ENCODE results near the gene PABPC1L.

Gene PABPC1L

GRCh38 chr20:44961870-44962267 is 52.0 kb downstream of the PABPC1L start:
- H3K36me3 ChIP-seq (ENCODE audit: control insufficient read depth in 5 of 5, insufficient read depth in 5 of 5, low read length in 5 of 5): no peaks in the 10 kb centered on the region
- no peak overlapping the region for H3K27ac ChIP-seq (ENCODE audit: low read depth, low read length)
- no peaks in the 10 kb centered on the region for H3K9me3 ChIP-seq (ENCODE audit: control insufficient read depth in 5 of 5, low read length in 5 of 5)
- no peak overlapping the region for H3K4me3 ChIP-seq (ENCODE audit: low read depth in 1 of 5, low read length in 5 of 5)
- H3K27me3 ChIP-seq (ENCODE audit: control insufficient read depth in 5 of 5, insufficient read depth in 4 of 5, low read length in 5 of 5): no peaks in the 10 kb centered on the region
- H3K4me1 ChIP-seq (ENCODE audit: control insufficient read depth in 5 of 5, insufficient read depth in 5 of 5, low read length in 5 of 5): peaks cover 2 to 35% (median 28%) of the 10 kb centered on the region in 5 donors
- no peak overlapping the region for H3K9ac ChIP-seq (ENCODE audit: low read length in 5 of 5)

DNA sequence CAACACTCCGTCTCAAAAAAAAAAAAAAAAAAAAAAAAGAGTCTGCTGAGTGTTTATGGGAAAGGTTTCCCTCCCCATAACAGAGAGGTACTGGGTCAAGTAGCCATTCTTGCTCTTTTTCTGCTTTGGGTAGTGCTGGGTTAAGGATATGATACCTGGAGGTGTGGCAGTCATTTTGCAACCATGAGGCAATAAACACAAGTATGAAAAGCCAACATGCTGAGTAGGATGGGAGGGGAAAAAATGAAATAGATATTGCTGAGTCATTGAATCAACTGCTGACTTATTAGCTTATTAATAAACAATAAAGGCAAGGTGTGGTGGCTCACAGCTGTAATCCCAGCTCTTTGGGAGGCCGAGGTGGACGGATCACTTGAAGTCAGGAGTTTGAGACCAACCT is 52.6 kb downstream of the PABPC1L start:
- peaks cover 4 to 41% (median 34%) of the 10 kb centered on the region in 5 donors for H3K4me1 ChIP-seq (ENCODE audit: control insufficient read depth in 5 of 5, insufficient read depth in 5 of 5, low read length in 5 of 5)
- no peaks in the 10 kb centered on the region for H3K36me3 ChIP-seq (ENCODE audit: control insufficient read depth in 5 of 5, insufficient read depth in 5 of 5, low read length in 5 of 5)
- H3K27ac ChIP-seq (ENCODE audit: low read depth, low read length): no peak overlapping the region
- H3K4me3 ChIP-seq (ENCODE audit: low read depth in 1 of 5, low read length in 5 of 5): no peak overlapping the region
- no peaks in the 10 kb centered on the region for H3K9me3 ChIP-seq (ENCODE audit: control insufficient read depth in 5 of 5, low read length in 5 of 5)
- no peak overlapping the region for H3K9ac ChIP-seq (ENCODE audit: low read length in 5 of 5)
- no peaks in the 10 kb centered on the region for H3K27me3 ChIP-seq (ENCODE audit: control insufficient read depth in 5 of 5, insufficient read depth in 4 of 5, low read length in 5 of 5)

DNA sequence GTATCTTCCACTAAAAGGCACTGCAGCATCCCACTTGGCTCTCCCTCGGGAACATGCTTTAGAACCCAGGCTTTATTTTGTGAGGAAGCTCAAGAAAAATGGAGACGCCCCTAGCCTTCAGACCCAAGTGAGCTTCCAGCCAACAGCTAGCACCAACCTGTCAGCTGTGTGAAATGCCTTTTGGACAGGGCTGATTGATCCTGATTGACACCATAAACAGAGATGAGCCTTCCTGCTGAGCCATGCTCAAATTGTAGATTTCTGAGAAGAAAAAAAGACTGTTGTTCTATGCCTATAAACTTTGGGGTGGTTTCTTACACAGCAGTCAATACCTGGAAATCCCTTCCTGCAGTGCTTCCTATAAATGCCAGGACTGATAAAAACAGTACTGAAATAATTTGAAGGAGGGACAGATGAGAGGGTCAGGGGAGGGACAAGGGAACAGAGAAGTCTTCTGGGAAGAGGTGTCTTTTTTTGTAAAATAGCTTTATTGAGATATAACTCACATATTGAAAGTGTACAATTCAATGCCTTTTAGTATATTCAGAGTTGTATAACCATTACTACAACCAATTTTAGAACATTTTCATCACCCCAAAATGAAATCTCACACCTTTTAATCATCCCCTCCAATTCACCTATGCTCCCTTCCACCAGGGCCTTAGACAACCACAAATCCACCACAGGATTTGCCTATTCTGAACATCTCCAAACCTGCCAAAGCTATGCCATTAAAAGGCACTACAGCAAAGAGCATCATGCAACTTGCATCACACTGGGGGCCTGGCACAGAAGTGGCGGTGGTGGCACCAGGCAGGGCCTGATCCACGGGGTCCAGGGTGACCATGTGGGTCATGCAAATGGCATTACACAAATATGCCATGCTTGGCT is 53.7 kb downstream of the PABPC1L start:
- Histone ChIP-seq H3K36me3 (ENCODE audit: control insufficient read depth in 5 of 5, insufficient read depth in 5 of 5, low read length in 5 of 5) (no peaks in the 10 kb centered on the region), H3K27ac (ENCODE audit: low read depth, low read length) (no peak overlapping the region), H3K27me3 (ENCODE audit: control insufficient read depth in 5 of 5, insufficient read depth in 4 of 5, low read length in 5 of 5) (no peaks in the 10 kb centered on the region), H3K9me3 (ENCODE audit: control insufficient read depth in 5 of 5, low read length in 5 of 5) (no peaks in the 10 kb centered on the region), H3K4me1 (ENCODE audit: control insufficient read depth in 5 of 5, insufficient read depth in 5 of 5, low read length in 5 of 5) (peaks cover 5 to 44% (median 41%) of the 10 kb centered on the region in 5 donors), H3K9ac (ENCODE audit: low read length in 5 of 5) (no peak overlapping the region), H3K4me3 (ENCODE audit: low read depth in 1 of 5, low read length in 5 of 5) (no peak overlapping the region)

GRCh38 chr20:44965651-44966029 is 55.8 kb downstream of the PABPC1L start:
- H3K9ac ChIP-seq (ENCODE audit: low read length in 5 of 5): peak overlapping the region in 4 of 5 donors; percentile 76 to 95 (median 85)
- H3K4me3 ChIP-seq (ENCODE audit: low read depth in 1 of 5, low read length in 5 of 5): peak overlapping the region; percentile 79 to 97 (median 93)
- no peaks in the 10 kb centered on the region for H3K27me3 ChIP-seq (ENCODE audit: control insufficient read depth in 5 of 5, insufficient read depth in 4 of 5, low read length in 5 of 5)
- no peaks in the 10 kb centered on the region for H3K9me3 ChIP-seq (ENCODE audit: control insufficient read depth in 5 of 5, low read length in 5 of 5)
- H3K4me1 ChIP-seq (ENCODE audit: control insufficient read depth in 5 of 5, insufficient read depth in 5 of 5, low read length in 5 of 5): peaks cover 3 to 28% (median 25%) of the 10 kb centered on the region in 5 donors
- H3K36me3 ChIP-seq (ENCODE audit: control insufficient read depth in 5 of 5, insufficient read depth in 5 of 5, low read length in 5 of 5): no peaks in the 10 kb centered on the region
- peak overlapping the region; percentile 66 for H3K27ac ChIP-seq (ENCODE audit: low read depth, low read length)

DNA sequence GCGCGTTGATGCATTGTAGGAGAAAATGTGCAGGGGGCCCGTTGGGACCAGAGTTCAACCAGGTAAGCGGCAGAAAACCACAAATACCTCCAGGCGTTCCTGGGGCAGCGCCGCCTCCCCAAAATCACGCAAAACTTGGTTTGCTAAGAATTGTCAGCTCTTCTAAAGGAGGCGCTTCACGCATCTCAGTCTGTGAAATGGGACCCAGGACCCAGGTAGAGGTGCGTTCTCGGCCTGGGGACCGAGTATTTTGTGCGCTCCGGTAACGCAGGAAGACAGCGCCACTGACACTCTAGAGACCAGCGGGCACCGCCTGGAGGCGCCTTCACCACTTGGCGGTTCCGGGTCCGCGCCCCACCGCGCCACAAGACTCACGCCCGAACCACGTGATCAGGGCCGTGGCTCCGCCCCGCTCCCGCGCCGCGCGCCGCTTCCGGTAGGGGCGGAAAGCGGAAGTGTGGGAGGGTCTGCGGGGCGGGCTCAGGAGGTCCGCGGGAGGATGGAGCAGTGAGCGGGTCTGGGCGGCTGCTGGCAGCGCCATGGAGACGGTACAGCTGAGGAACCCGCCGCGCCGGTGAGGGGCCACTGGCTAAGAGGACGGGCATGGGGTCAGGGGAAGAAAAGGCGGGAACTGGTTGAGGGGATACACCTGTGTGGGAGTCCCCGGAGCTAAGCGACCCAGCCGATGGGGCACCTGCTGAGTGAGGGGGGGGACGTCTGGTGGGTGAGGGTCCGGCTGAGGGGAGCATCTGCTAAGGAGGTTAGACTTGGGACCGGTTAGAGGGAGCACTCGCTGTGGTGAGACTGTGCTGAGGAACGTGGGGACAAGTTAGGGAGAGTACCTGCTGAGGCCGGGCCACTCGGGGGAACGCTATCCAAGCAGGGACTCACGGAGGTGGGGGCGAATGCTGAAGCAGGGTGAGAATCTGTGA is 56.4 kb downstream of the PABPC1L start, which contains the start of gene STK4:
STK4 (plus strand) TSS at position 483 of the 932 bp plus-strand sequence; CDS start at position 540, 57 bp downstream.
- Histone ChIP-seq H3K9me3 (ENCODE audit: control insufficient read depth in 5 of 5, low read length in 5 of 5) (no peaks in the 10 kb centered on the region), H3K9ac (ENCODE audit: low read length in 5 of 5) (peak within 1 kb of the TSS; percentile 16 to 95 (median 83)), H3K4me3 (ENCODE audit: low read depth in 1 of 5, low read length in 5 of 5) (peak within 1 kb of the TSS; percentile 79 to 97 (median 93)), H3K27ac (ENCODE audit: low read depth, low read length) (peak within 1 kb of the TSS; percentile 67), H3K27me3 (ENCODE audit: control insufficient read depth in 5 of 5, insufficient read depth in 4 of 5, low read length in 5 of 5) (no peaks in the 10 kb centered on the region), H3K4me1 (ENCODE audit: control insufficient read depth in 5 of 5, insufficient read depth in 5 of 5, low read length in 5 of 5) (peaks cover 3 to 25% (median 23%) of the 10 kb centered on the region in 5 donors), H3K36me3 (ENCODE audit: control insufficient read depth in 5 of 5, insufficient read depth in 5 of 5, low read length in 5 of 5) (no peaks in the 10 kb centered on the region)

- peaks cover 3 to 25% (median 23%) of the 10 kb centered on the region in 5 donors for H3K4me1 ChIP-seq (ENCODE audit: control insufficient read depth in 5 of 5, insufficient read depth in 5 of 5, low read length in 5 of 5)
- H3K27ac ChIP-seq (ENCODE audit: low read depth, low read length): peak overlapping the region; percentile 67
- peak overlapping the region; percentile 13 to 95 (median 76) for H3K9ac ChIP-seq (ENCODE audit: low read length in 5 of 5)
- H3K4me3 ChIP-seq (ENCODE audit: low read depth in 1 of 5, low read length in 5 of 5): peak overlapping the region; percentile 79 to 93 (median 93)
- H3K9me3 ChIP-seq (ENCODE audit: control insufficient read depth in 5 of 5, low read length in 5 of 5): no peaks in the 10 kb centered on the region
- no peaks in the 10 kb centered on the region for H3K27me3 ChIP-seq (ENCODE audit: control insufficient read depth in 5 of 5, insufficient read depth in 4 of 5, low read length in 5 of 5)
- H3K36me3 ChIP-seq (ENCODE audit: control insufficient read depth in 5 of 5, insufficient read depth in 5 of 5, low read length in 5 of 5): peaks cover 0 to 5% (median under 1%) of the 10 kb centered on the region in 5 donors
Measured at GRCh38 chr20:44967207-44967807, 57.4 kb downstream of the PABPC1L start.

DNA sequence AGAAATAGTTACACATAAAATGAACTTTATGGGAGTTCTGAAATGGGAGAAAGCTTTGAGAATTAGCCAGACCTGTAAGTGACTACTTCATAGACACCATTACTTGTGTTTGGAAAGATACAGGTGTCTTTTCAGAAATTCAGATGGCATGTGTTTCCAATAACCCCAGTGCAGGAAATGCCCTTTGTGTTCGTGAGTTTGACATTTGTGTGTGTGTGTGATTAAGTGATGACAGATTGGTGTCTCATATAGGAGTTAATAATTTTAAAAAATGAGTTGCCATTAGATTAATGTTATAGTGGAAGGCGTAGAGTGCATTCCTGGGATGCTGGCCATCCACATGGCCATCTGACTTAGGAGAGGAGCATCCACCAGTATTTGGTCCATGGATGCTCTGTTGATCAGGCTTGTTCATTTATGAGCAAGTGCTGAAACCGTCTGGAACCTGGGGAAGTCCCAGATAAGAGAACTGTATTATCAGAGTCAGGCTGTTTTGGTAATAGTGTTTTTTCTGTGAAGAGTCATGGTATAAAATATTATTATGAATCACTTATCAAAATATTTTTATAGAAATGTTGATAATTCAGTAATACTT is 59.5 kb downstream of the PABPC1L start:
- Histone ChIP-seq H3K27ac (ENCODE audit: low read depth, low read length) (no peak overlapping the region), H3K4me3 (ENCODE audit: low read depth in 1 of 5, low read length in 5 of 5) (no peak overlapping the region), H3K4me1 (ENCODE audit: control insufficient read depth in 5 of 5, insufficient read depth in 5 of 5, low read length in 5 of 5) (peaks cover 3 to 25% (median 23%) of the 10 kb centered on the region in 5 donors)

GRCh38 chr20:44970243-44970757 is 60.4 kb downstream of the PABPC1L start:
- Histone ChIP-seq H3K36me3 (ENCODE audit: control insufficient read depth in 5 of 5, insufficient read depth in 5 of 5, low read length in 5 of 5) (peaks cover 22 to 28% (median 25%) of the 10 kb centered on the region in 5 donors), H3K27ac (ENCODE audit: low read depth, low read length) (no peak overlapping the region), H3K4me1 (ENCODE audit: control insufficient read depth in 5 of 5, insufficient read depth in 5 of 5, low read length in 5 of 5) (peaks cover 3 to 25% (median 22%) of the 10 kb centered on the region in 5 donors), H3K9me3 (ENCODE audit: control insufficient read depth in 5 of 5, low read length in 5 of 5) (no peaks in the 10 kb centered on the region), H3K9ac (ENCODE audit: low read length in 5 of 5) (no peak overlapping the region), H3K27me3 (ENCODE audit: control insufficient read depth in 5 of 5, insufficient read depth in 4 of 5, low read length in 5 of 5) (no peaks in the 10 kb centered on the region), H3K4me3 (ENCODE audit: low read depth in 1 of 5, low read length in 5 of 5) (no peak overlapping the region)

More for the DNA sequence above, 59.5 kb downstream of the PABPC1L start:
- Histone ChIP-seq H3K9me3 (ENCODE audit: control insufficient read depth in 5 of 5, low read length in 5 of 5) (no peaks in the 10 kb centered on the region), H3K27me3 (ENCODE audit: control insufficient read depth in 5 of 5, insufficient read depth in 4 of 5, low read length in 5 of 5) (no peaks in the 10 kb centered on the region), H3K36me3 (ENCODE audit: control insufficient read depth in 5 of 5, insufficient read depth in 5 of 5, low read length in 5 of 5) (peaks cover 13 to 20% (median 16%) of the 10 kb centered on the region in 5 donors), H3K9ac (ENCODE audit: low read length in 5 of 5) (no peak overlapping the region)

DNA sequence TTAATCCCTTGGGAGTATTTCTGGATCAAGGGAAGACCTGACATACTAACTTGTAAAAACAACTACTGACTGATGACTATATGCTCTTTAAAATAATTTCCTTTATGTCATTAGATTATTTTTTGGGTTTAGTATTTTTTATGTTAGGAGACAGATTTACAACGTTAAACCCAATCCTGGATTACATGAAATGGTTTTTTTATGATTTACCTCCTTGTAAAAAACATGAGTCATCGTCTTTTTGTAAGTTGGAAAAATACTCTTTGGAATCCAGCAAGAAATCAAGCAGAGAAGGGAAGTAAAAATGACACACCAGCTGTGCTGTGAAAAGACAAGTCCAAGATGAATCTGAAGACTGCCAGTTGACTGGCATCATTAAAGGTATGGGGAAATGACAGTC is 63.2 kb downstream of the PABPC1L start:
- Histone ChIP-seq H3K36me3 (ENCODE audit: control insufficient read depth in 5 of 5, insufficient read depth in 5 of 5, low read length in 5 of 5) (peaks cover 28 to 42% (median 31%) of the 10 kb centered on the region in 5 donors), H3K27ac (ENCODE audit: low read depth, low read length) (no peak overlapping the region), H3K27me3 (ENCODE audit: control insufficient read depth in 5 of 5, insufficient read depth in 4 of 5, low read length in 5 of 5) (no peaks in the 10 kb centered on the region)

More for the DNA sequence above, 63.2 kb downstream of the PABPC1L start:
- Histone ChIP-seq H3K4me1 (ENCODE audit: control insufficient read depth in 5 of 5, insufficient read depth in 5 of 5, low read length in 5 of 5) (peaks cover 0 to 4% (median 2%) of the 10 kb centered on the region in 5 donors), H3K4me3 (ENCODE audit: low read depth in 1 of 5, low read length in 5 of 5) (no peak overlapping the region), H3K9ac (ENCODE audit: low read length in 5 of 5) (no peak overlapping the region), H3K9me3 (ENCODE audit: control insufficient read depth in 5 of 5, low read length in 5 of 5) (no peaks in the 10 kb centered on the region)

All from subcutaneous abdominal adipose tissue (tissue), 5 donors.